Endothelial cell of umbilical vein (primary cell): Measurements from ENCODE around the gene GADD45A. TPM values are rescaled to one million over a fixed set of nuclear protein-coding genes. Genes with fewer than 3 reads are reported as not detected.

ENCODE experiments used
- BruUV-seq: library from RNA; stranded (reverse); fragments of 400-500 nt; replicated peaks from 2 replicates; lab custom pipeline; 2021; lab: Mats Ljungman, UMichigan
- CTCF ChIA-PET: fragments of 300-600, 350-600 bp; sonication (Branson Sonifier 250); formaldehyde crosslinking; loops from one replicate; lab custom pipeline; 2021; ENCODE audit warnings: antibody characterized with exemption, inconsistent platforms; lab: Charles Lee
- POLR2A ChIA-PET: fragments of 300-600, 350-600 bp; sonication (Branson Sonifier 250); formaldehyde crosslinking; loops from one replicate; lab custom pipeline; 2021; ENCODE audit warnings: antibody characterized with exemption, inconsistent platforms; lab: Charles Lee
- DNase-seq: peaks from one replicate; pipeline ENCODE4 v3.0.0-alpha.2; 2011; ENCODE audit warnings: low read depth, low spot score
- FAIRE-seq: peaks from 2 replicates; lab custom pipeline; 2011; peaks lifted over from hg19 to GRCh38; lab: Jason Lieb, UNC
- H2AFZ ChIP-seq: 2 replicates; pipeline ENCODE4 v1.6.0; 2012; ENCODE audit warnings: low read depth, low read length, control low read depth, inconsistent platforms
- H3K27ac ChIP-seq: 2 replicates; pipeline ENCODE4 v1.5.1; 2011; ENCODE audit warnings: low read depth, mild to moderate bottlenecking, control low read depth, low read length, moderate library complexity; ENCODE audit not compliant: insufficient read depth
- H3K27me3 ChIP-seq, 2 experiments: 2 replicates each; pipeline versions ENCODE4 v1.6.0 to v1.6.1; 2011; ENCODE audit warnings: low read length in 2 of 2, mixed read lengths in 1 of 2; ENCODE audit not compliant: control insufficient read depth in 2 of 2, insufficient read depth in 2 of 2
- H3K36me3 ChIP-seq, 2 experiments: 2 replicates in 1 of 2; 3 replicates in 1 of 2; pipeline ENCODE4 v1.5.1; 2011; ENCODE audit warnings: low read length in 2 of 2, mild to moderate bottlenecking in 1 of 2, moderate library complexity in 1 of 2; ENCODE audit not compliant: control insufficient read depth in 2 of 2, insufficient read depth in 2 of 2; ENCODE audit errors: extremely low read depth in 1 of 2
- H3K4me1 ChIP-seq: 3 replicates; pipeline ENCODE4 v1.5.1; 2011; ENCODE audit warnings: mild to moderate bottlenecking, low read length; ENCODE audit not compliant: control insufficient read depth, insufficient read depth; ENCODE audit errors: extremely low read depth
- H3K4me2 ChIP-seq: 2 replicates; pipeline ENCODE4 v1.6.1; 2011; ENCODE audit warnings: low read length, control low read depth, mixed read lengths; ENCODE audit not compliant: insufficient read depth
- H3K4me3 ChIP-seq, 3 experiments: fragments of 200-600 bp in 1 of 3; sonication (generic), shearing (Covaris generic) in 1 of 3; replicated peaks in 1 of 3; 2 replicates each; pipeline ENCODE4 v1.5.1; 2011 to 2016; ENCODE audit warnings: control low read depth in 3 of 3, low read length in 3 of 3, mild to moderate bottlenecking in 2 of 3, inconsistent platforms in 1 of 3, low read depth in 1 of 3, moderate library complexity in 1 of 3; ENCODE audit not compliant: insufficient read depth in 1 of 3
- H3K79me2 ChIP-seq: 2 replicates; pipeline ENCODE4 v1.6.0; 2012; ENCODE audit warnings: low read length, inconsistent platforms; ENCODE audit not compliant: control insufficient read depth, insufficient read depth
- H3K9ac ChIP-seq: replicated peaks from 2 replicates; pipeline ENCODE3; 2011; ENCODE audit warnings: low read length, control low read depth; ENCODE audit not compliant: insufficient read depth; ENCODE audit errors: extremely low read depth
- H3K9me1 ChIP-seq: replicated peaks from 3 replicates; pipeline ENCODE4 v1.6.0; 2011; ENCODE audit warnings: mild to moderate bottlenecking, low read length; ENCODE audit not compliant: control insufficient read depth, insufficient read depth; ENCODE audit errors: extremely low read depth
- H3K9me3 ChIP-seq: replicated peaks from 2 replicates; pipeline ENCODE4 v1.5.1; 2012; ENCODE audit warnings: low read length, inconsistent platforms; ENCODE audit not compliant: control insufficient read depth, insufficient read depth
- H4K20me1 ChIP-seq: replicated peaks from 2 replicates; pipeline ENCODE3; 2011; ENCODE audit warnings: mild to moderate bottlenecking, low read length; ENCODE audit not compliant: control insufficient read depth, insufficient read depth; ENCODE audit errors: extremely low read depth
- EZH2 ChIP-seq: IDR thresholded peaks from 2 replicates; pipeline ENCODE4 v1.6.1; 2012; ENCODE audit warnings: borderline replicate concordance, low read depth, mild to moderate bottlenecking, moderate library complexity, low read length, inconsistent platforms; ENCODE audit not compliant: severe bottlenecking
- FOS ChIP-seq: IDR thresholded peaks from 2 replicates; pipeline ENCODE4 v1.6.1; 2011; ENCODE audit warnings: mild to moderate bottlenecking, low read length, moderate library complexity, borderline replicate concordance; ENCODE audit not compliant: insufficient read depth
- GATA2 ChIP-seq: IDR thresholded peaks from 2 replicates; pipeline ENCODE4 v1.7.0; 2011; ENCODE audit warnings: low read depth, mild to moderate bottlenecking, moderate library complexity, mixed read lengths, low read length; ENCODE audit not compliant: insufficient read length, insufficient read depth
- JUN ChIP-seq: IDR thresholded peaks from 2 replicates; pipeline ENCODE4 v1.6.1; 2011; ENCODE audit warnings: borderline replicate concordance, low read depth; ENCODE audit not compliant: insufficient read length, insufficient read depth
- MYC ChIP-seq: IDR thresholded peaks from one replicate; pipeline ENCODE4 v1.6.1; 2011; ENCODE audit warnings: mild to moderate bottlenecking, low read depth, low read length
- POLR2A ChIP-seq: IDR thresholded peaks from 2 replicates; pipeline ENCODE4 v1.6.1; 2012; ENCODE audit warnings: low read depth, mild to moderate bottlenecking, control low read depth, low read length
- POLR2AphosphoS5 ChIP-seq: IDR thresholded peaks from 2 replicates; pipeline ENCODE4 v1.6.1; 2012; ENCODE audit warnings: low read depth, mild to moderate bottlenecking, control low read depth, low read length, moderate library complexity; ENCODE audit not compliant: insufficient read depth
- dilution Hi-C: fragments of 300-500 bp; cut with MboI; formaldehyde crosslinking; loops from one replicate; pipeline ENCODE4 v1.15.0; 2019; ENCODE audit warnings: low sequenced_read_pairs; ENCODE audit not compliant: extremely low pct_ligation_motif_present
- intact Hi-C: fragments of 100-400 bp; cut with micrococcal nuclease; formaldehyde crosslinking; loops from one replicate; pipeline ENCODE4 v1.10.0; 2022
- polyA plus RNA-seq, 4 experiments: library from polyadenylated mRNA; depleted of rRNA in 3 of 4; stranded (reverse) in 3 of 4; unstranded in 1 of 4; fragments of >200 nt; gene quantifications; 2 replicates each; pipeline versions ENCODE4 v1.2.1 to v1.2.3, GENCODE V29; 2011 to 2012; ENCODE audit warnings: missing spikeins in 1 of 4
- total RNA-seq: library from RNA; stranded (reverse); gene quantifications from 2 replicates; pipeline ENCODE4 v1.2.3, GENCODE V29; 2021
- TF ChIP-seq, protein P1 (sequence below), 2 donors: IDR thresholded peaks; 1 replicate in 1 of 2; 2 replicates in 1 of 2; pipeline ENCODE4 v1.5.1; 2011; ENCODE audit warnings: low read length in 2 of 2, mild to moderate bottlenecking in 2 of 2, moderate library complexity in 2 of 2, control low read depth in 1 of 2, inconsistent platforms in 1 of 2, low read depth in 1 of 2; ENCODE audit not compliant: insufficient read depth in 1 of 2; ENCODE audit errors: extremely low read depth in 1 of 2
- TF ChIP-seq, protein P2 (sequence below): IDR thresholded peaks from 2 replicates; pipeline ENCODE4 v1.6.1; 2011; ENCODE audit not compliant: insufficient read depth, insufficient read length

The GADD45A gene
- total and polyA plus RNA-seq, 2 donors (not counting 3 experiments of a cell fraction or from before 2014, with no cell fraction given), result 77.4 to 87.6 TPM

DNA sequence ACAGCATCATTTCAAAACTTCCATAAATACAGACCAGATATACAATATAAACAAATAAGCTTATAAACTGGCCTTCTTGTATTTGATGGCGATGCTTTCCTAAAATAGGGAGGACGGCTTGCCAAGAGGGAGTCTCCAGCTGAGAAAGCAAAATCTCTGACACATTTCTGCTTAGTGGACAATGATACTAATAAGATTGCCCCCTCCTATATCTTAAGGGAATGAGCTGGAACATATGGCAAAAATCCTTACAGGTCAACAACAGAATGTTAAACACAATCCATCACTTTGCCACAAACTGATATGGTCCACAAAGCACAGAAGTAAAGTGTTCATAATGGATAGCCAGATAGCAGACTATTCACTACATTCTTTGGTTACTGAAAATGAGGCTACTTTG lies 7.1 kb upstream of the GADD45A start:
- Histone ChIP-seq H3K9me1 (no peaks in the 10 kb centered on the region), H3K9ac (no peak overlapping the region), H3K4me2 (no peak overlapping the region), H3K9me3 (no peaks in the 10 kb centered on the region), H3K79me2 (no peaks in the 10 kb centered on the region), H3K36me3 (no peaks in the 10 kb centered on the region), H4K20me1 (no peaks in the 10 kb centered on the region), H3K4me3 (no peak overlapping the region), H3K27me3 (no peaks in the 10 kb centered on the region), H3K4me1 (peaks cover 23% of the 10 kb centered on the region), H3K27ac (no peak overlapping the region), H2AFZ (no peak overlapping the region)
- TF ChIP-seq POLR2A (no peak), EZH2 (no peak), JUN (no peak)
- TF ChIP-seq, protein P1, sequence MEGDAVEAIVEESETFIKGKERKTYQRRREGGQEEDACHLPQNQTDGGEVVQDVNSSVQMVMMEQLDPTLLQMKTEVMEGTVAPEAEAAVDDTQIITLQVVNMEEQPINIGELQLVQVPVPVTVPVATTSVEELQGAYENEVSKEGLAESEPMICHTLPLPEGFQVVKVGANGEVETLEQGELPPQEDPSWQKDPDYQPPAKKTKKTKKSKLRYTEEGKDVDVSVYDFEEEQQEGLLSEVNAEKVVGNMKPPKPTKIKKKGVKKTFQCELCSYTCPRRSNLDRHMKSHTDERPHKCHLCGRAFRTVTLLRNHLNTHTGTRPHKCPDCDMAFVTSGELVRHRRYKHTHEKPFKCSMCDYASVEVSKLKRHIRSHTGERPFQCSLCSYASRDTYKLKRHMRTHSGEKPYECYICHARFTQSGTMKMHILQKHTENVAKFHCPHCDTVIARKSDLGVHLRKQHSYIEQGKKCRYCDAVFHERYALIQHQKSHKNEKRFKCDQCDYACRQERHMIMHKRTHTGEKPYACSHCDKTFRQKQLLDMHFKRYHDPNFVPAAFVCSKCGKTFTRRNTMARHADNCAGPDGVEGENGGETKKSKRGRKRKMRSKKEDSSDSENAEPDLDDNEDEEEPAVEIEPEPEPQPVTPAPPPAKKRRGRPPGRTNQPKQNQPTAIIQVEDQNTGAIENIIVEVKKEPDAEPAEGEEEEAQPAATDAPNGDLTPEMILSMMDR (IDR thresholded peaks at IDR 0.05; ENCODE audit: extremely low read depth in 1 of 2, insufficient read depth in 1 of 2, low read depth in 1 of 2, low read length in 2 of 2), result no peak
- BruUV-seq, result no TSS peak
- dilution Hi-C loops (no loop called here), intact Hi-C loops (no loop called here)
- FAIRE-seq (no peak), DNase-seq (no peak)
- CTCF ChIA-PET, result interaction anchor here (1.3 to 1.6 kb wide), 5 partner anchors 43 to 117 kb away, joined by 3 to 4 read pairs (median 3); no protein-coding TSS in a partner anchor
- POLR2A ChIA-PET, result no interaction called here

DNA sequence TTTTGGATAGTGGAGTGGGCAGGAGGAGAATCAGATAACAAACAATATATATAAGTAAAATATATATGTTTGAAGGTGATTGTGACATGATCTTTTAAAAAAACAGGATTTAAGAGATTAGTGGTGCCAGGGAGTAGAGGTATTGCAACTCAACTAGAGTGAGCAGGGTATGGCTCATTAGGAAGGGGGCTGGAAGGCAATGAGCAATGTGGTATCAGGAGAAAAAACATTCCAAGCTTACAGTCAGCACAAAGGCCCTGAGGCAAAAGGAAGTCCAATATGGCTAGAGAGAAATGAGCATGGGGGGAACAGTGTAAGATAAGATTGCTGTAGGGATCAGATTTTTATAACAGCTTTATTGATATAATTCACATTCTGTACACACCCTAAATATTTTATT lies 5.3 kb upstream of the GADD45A start:
- ChIA-PET POLR2A (no interaction called here), CTCF (no interaction called here)
- Histone ChIP-seq H3K36me3 (no peaks in the 10 kb centered on the region), H3K27ac (no peak overlapping the region), H3K4me2 (no peak overlapping the region), H3K79me2 (no peaks in the 10 kb centered on the region), H3K27me3 (no peaks in the 10 kb centered on the region), H3K9me1 (no peaks in the 10 kb centered on the region), H4K20me1 (no peaks in the 10 kb centered on the region), H2AFZ (no peak overlapping the region), H3K9me3 (no peaks in the 10 kb centered on the region), H3K9ac (no peak overlapping the region), H3K4me1 (peaks cover 31% of the 10 kb centered on the region), H3K4me3 (no peak overlapping the region)
- DNase-seq (no peak), FAIRE-seq (no peak)
- BruUV-seq, result no TSS peak
- intact Hi-C loops (no loop called here), dilution Hi-C loops (no loop called here)
- no peak for TF ChIP-seq POLR2A
- TF ChIP-seq, protein P2, sequence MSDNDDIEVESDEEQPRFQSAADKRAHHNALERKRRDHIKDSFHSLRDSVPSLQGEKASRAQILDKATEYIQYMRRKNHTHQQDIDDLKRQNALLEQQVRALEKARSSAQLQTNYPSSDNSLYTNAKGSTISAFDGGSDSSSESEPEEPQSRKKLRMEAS, result no peak
- TF ChIP-seq GATA2, result no peak
- no peak for TF ChIP-seq MYC
- TF ChIP-seq POLR2AphosphoS5, result no peak
- TF ChIP-seq, protein P1 (IDR thresholded peaks at IDR 0.05; ENCODE audit: extremely low read depth in 1 of 2, insufficient read depth in 1 of 2, low read depth in 1 of 2, low read length in 2 of 2), result no peak
- no peak for TF ChIP-seq JUN
- no peak for TF ChIP-seq FOS
- no peak for TF ChIP-seq EZH2
